ENCODE data around the gene NOL12.

The NOL12 gene

DNA sequence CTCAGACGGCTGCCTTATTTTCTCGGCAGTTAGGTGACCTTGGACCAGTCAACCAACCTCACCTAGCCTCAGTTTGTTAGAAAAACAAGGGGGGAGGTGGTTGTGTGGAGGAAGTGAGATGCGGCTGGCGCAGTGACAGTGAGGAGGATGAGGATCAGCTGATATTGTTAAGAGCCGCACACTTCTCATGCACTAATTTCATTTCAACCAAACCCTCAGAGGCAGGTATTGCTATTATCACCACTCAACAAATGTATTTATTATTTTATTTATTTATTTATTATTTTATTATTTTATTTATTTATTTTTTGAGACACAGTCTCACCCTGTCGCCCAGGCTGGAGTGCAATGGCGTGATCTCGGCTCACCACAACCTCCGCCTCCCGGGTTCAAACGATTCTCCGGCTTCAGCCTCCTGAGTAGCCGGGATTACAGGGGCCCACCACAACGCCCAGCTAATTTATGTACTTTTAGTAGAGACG, 8.6 kb upstream of the NOL12 start:
- no peak for DNase-seq (ENCODE audit: low spot score)
- TF ChIP-seq, protein P1, sequence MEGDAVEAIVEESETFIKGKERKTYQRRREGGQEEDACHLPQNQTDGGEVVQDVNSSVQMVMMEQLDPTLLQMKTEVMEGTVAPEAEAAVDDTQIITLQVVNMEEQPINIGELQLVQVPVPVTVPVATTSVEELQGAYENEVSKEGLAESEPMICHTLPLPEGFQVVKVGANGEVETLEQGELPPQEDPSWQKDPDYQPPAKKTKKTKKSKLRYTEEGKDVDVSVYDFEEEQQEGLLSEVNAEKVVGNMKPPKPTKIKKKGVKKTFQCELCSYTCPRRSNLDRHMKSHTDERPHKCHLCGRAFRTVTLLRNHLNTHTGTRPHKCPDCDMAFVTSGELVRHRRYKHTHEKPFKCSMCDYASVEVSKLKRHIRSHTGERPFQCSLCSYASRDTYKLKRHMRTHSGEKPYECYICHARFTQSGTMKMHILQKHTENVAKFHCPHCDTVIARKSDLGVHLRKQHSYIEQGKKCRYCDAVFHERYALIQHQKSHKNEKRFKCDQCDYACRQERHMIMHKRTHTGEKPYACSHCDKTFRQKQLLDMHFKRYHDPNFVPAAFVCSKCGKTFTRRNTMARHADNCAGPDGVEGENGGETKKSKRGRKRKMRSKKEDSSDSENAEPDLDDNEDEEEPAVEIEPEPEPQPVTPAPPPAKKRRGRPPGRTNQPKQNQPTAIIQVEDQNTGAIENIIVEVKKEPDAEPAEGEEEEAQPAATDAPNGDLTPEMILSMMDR (IDR thresholded peaks at IDR 0.05; ENCODE audit: extremely low read depth, missing control alignments) = no peak

DNA sequence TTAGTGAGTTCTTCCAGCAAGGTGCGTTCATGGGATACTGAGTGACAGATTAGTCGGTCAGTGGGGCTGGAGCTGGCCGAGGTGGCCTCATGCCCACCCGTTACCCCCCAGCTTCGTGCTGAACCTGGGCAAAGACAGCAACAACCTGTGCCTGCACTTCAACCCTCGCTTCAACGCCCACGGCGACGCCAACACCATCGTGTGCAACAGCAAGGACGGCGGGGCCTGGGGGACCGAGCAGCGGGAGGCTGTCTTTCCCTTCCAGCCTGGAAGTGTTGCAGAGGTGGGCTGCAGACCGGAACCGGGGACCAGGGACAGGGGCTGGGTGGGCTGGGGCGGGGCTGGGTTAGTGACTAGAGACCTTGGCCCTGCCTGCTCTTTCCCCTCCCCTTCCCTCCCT, 7.8 kb upstream of the NOL12 start:
- TF ChIP-seq, protein P1 (IDR thresholded peaks at IDR 0.05; ENCODE audit: extremely low read depth, missing control alignments) = no peak
- DNase-seq (ENCODE audit: low spot score) = no peak

DNA sequence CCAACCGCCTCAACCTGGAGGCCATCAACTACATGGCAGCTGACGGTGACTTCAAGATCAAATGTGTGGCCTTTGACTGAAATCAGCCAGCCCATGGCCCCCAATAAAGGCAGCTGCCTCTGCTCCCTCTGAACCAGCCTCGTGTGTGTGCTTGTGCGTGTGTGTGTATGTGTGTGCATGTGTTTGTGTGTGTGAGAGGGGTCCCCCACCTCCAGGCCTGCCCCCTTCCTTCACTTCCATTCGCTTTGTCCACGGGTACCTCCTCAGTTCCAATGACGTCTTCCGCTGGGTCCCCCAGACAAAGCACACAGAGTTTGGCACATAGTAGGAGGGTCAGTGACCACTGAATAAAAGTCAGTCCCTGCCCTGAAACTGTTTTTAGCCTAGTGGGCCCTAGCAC, 6.5 kb upstream of the NOL12 start:
- TF ChIP-seq, protein P1 (IDR thresholded peaks at IDR 0.05; ENCODE audit: extremely low read depth, missing control alignments) = no peak
- no peak for DNase-seq (ENCODE audit: low spot score)

DNA sequence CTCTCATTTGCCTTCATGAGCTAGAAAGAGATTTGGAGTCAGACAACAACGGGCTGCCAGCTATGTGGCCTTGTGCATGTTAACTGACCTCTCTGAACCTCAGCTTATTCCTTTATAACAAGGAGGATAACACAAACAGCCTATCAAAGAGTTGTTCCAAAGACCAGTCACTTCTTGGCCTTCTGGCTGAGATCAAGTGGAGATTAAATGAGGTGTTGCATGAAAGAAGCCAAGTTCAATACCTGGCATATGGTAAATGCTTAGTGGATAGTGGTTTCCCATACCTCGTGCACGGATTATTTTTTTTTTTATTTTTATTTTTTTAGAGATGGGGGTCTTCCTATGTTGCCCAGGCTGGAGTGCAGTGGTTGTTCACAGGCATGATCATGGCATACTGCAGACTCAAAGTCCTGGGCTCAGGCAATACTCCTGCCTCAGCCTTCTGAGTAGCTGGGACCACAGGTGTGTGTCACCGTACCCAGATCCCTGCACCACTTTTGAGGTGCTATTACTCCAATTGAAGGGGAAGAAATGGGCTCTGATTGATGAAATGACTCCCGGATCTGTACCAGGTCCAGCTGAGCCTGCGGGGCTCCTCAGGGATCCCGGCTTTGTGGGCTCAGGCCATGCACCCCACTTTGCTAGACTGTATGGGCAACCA, 5.8 kb upstream of the NOL12 start:
- TF ChIP-seq, protein P1 (IDR thresholded peaks at IDR 0.05; ENCODE audit: extremely low read depth, missing control alignments) = no peak
- no peak for DNase-seq (ENCODE audit: low spot score)

DNA sequence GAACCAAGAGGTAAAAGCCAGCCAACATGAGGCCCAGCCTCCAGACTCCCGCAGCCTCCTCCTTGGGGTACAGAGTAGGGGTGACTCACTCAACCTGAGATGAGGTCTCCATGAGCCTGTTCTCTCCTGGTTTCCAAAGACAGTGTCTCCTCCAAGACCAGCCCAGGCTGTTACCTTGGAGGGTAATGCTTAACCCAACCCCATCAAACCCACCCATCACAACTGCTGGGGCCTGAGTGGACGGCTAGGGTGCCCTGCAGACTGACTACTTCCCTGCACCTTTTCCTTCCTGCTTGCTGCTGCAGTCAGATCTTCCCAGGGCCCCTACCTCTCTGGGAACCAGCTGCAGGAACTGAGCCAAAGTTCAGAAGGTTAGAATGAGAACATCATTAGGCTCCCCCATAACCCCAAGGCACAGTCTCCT, 5.1 kb upstream of the NOL12 start:
- no peak for DNase-seq (ENCODE audit: low spot score)
- TF ChIP-seq, protein P1 (IDR thresholded peaks at IDR 0.05; ENCODE audit: extremely low read depth, missing control alignments) = no peak

- TF ChIP-seq, protein P1 (IDR thresholded peaks at IDR 0.05; ENCODE audit: extremely low read depth, missing control alignments) = peak; percentile 86
- DNase-seq (ENCODE audit: low spot score) = peak; percentile 80
Measured at GRCh38 chr22:37681556-37682049, 4.5 kb upstream of the NOL12 start.

DNA sequence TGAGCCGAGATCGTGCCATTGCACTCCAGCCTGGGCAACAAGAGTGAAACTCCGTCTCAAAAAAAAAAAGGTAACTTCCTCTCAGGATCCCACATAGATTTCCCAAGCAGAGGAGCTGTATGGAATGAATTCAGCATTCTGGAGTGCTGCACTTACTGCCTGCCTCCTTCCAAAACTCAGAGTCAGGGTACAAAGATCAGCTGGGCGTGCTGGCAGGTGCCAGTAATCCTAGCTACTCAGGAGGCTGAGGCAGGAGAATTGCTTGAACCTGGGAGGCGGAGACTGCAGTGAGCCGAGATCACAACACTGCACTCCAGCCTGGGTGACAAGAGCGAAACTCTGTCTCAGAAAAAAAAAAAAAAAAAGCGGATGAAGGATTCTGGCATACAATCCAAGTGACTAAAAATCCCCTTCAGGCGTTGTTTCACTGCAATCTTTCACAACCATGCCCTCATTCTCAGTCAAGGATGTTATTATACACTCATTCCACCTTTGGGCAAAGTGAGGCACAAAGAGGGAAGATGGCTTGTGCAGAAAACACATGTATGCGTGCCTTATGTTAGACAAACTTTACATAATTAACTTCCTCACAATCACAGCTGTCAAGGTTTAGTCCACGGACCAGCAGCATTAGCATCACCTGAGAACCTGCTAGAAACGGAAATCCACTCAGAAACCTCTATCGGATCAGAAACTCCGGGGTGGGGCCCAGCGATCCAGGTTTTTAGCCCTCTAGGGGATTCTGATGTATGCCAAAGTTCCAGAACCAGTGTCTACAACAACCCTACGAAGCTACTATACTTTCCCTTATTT, 1.1 kb upstream of the NOL12 start:
- DNase-seq (ENCODE audit: low spot score) = no peak
- TF ChIP-seq, protein P1 (IDR thresholded peaks at IDR 0.05; ENCODE audit: extremely low read depth, missing control alignments) = no peak
